Gastroesophageal sphincter (tissue), 2 donors: ENCODE data around the gene GIPC1.

Experiments
- EP300 ChIP-seq: sonication (generic); formaldehyde crosslinking; IDR thresholded peaks from one replicate; pipeline ENCODE4 v1.6.1; 2017; ENCODE audit warnings: antibody characterized with exemption, mild to moderate bottlenecking
- POLR2A ChIP-seq, 2 donors: fragments of 450-650 bp; IDR thresholded peaks; one replicate each; pipeline ENCODE4 v1.6.1; 2017; ENCODE audit warnings: antibody characterized with exemption in 2 of 2, mild to moderate bottlenecking in 2 of 2, moderate library complexity in 1 of 2

GRCh38 chr19:14471436-14472187 is 24.3 kb downstream of the GIPC1 start:
- TF ChIP-seq POLR2A (IDR thresholded peaks at IDR 0.05) (no peak), EP300 (no peak)
